HG02678 (cell line): Measurements from ENCODE around the gene HOOK2.
"Not testable (repeated sequence)": the region's sequence is repeated elsewhere in the genome, so short reads cannot be mapped to it uniquely, and the experiment has no call there.

ENCODE experiments used
- ATAC-seq: cut with Tn5 transposase; IDR thresholded peaks from one replicate; pipeline ENCODE4 v1.9.1; 2021; ENCODE audit warnings: mild to moderate bottlenecking, moderate library complexity; ENCODE audit not compliant: unreplicated experiment

HOOK2 gene

DNA sequence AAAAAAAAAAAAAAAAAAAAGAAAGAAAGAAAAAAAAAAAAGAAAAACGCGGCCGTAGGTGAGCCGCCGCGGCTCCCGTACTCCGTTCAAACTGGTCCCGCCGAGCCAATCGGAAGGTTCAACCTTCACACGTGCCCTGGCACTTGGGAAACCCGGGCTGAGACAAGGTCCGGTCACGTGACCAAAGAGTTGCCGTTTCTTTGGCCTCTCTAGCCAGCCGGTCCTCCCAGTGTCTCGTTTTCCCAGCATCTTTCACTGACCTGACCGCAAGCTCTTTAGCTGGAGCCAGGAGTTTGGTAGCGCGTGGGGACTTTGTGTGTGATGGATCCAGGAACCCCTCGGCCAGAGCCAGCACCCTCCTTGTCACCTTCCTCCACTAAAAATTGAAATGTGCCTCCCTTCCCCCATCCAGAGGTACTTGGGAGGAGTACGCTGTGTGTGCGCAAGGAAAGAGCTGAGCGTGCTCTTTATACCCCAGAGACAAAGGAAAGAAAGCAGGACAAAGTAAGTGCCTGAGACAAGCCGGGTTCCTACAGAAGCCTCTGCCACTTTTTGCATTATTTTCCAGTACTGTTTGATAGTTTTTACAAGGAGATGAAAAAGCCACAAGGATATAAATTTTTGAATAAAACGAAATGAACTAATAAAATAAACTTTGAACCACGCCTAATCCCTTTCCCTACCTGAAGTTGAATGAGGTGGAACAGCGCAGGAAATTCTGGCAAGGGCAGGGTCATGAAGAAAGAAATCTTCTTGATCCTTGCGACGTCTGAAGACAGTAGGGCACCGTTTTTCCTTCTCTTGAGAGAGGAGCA, 52.6 kb downstream of the HOOK2 start:
- peak; percentile 84 for ATAC-seq

DNA sequence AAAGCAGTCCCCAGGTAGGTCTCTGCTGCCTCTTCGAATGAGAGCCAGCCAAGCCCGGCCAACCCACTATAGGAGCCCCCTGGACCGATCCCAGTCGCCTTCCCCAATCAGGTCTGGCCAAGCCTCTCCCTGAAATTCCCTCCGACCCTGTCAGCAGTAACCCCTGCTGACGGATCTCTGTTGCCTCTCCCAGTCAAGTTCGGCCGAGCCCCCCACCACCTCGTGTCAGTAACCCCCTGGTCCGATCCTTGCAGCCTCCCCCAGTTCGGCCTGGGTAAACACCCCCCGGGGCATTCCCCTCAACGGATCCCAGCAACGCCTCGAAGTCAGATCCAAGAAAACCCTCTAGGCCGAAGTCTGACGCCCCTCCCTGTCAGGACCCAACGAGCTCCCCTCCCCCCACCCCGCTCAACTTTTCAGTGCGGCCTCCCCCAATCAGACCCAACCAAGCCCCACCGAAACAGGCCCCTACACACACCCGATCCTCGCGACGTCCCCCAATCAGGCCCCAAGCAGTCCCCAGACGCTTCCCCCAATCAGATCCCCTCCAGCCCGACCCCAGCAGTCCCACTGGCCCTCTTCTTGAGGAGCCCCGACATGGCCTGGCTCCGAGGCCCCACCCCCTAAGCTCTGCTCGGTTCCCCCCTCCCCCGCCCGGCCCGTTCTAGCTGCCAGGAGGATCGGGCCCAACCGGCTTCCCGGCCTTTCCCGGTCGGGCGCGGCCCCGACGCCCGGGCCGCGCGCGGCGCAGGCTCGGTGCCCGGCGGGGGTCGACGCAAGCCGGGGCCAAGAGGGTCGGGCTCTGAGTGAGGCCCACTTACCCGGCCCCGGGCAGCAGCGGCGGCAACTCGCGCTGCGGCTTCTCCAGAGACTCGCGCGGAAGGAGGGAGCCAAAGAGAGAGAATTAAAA, 53.4 kb downstream of the HOOK2 start:
- peak; percentile 31 for ATAC-seq

DNA sequence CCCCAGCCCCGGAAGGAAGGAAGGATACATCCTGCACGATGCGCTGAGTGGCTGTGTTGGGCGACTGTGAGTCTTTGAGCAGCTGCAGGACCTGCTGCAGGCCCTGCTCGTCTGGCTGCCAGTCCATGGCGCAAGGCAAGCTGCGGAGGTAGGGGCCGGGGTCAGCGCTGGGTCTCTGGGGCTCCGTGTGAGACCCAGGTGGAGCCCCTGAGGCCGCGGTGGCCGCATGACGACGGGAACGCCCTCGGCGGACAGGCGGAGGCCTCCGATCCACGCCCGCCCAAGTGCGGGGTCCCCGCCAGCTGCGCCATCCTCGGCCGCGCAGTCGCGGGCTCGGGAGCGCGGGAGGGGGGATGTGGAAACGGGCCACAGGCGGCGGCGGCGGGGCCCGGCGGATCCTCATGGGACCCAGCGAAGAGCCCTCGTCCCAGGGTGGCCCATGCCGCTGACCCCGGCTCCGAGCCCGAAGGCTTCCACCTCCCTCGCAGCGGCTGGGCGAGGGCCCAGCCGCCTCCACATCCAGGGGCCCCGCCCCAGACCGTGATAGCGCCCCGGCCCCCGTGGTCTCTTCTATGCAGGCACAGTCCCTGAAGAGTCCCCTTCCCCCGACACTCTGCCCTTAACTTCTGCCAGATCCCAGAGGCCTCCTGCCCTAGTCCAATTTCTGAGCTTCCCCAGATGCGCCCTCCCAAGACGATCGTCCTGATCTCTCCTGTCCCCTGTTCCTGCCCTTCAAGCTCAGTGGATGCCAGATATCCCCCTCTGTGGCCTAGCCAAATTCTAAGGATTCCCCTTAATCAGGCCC, 54.3 kb downstream of the HOOK2 start:
- ATAC-seq: no peak

DNA sequence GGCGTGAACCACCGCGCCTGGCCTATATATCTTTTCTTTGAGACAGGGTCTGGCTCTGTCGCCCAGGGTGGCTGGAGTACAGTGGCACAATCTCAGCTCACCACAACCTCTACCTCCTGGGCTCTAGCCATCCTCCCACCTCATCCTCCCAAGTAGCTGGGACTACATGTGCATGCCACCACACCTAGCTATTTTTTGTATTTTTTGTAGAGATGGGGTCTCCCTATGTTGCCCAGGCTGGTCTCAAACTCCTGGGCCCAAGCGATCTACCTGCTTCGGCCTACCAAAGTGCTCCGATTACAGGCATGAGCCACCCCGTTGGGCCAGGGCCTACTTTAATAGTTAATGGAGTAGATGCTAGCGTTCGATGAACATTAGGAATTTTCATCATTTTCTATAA, 55.1 kb downstream of the HOOK2 start:
- no peak for ATAC-seq

DNA sequence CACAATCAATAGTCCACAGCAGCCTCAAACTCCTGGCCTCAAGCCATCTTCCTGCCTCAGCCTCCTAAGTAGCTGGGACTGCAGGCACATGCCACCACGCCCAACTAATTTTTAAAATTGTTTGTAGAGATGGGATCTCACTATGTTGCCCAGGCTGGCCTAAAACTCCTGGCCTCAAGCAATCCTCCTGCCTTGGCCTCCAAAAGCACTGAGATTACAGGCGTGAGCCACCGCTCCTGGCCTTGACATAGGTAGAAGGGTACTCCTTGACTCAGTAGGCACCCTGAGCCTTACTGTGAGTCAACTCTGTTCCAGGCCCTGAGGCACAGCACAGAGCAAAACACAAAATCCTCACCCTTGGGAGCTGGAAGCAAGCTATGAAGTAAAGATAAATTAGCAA, 59.4 kb downstream of the HOOK2 start:
- no peak for ATAC-seq

DNA sequence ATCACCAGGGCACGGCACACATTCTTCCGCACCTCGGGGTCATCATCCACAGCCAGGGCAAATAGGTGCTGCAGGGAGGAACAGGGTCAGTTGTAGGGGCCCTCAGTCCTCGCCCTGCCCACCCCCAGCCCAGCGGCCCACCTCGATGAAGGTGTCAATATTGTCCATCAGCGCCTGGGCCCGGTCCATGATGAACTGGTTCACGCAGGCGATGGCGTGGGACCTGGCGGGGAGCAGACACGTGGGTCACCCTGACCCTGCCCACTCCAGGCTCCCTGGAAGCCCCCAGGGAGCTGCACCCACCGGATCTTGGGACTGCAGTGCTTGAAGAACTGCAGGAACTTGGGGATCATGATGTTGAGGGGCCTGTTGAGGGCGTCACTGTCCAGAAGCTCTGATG, 60.2 kb downstream of the HOOK2 start:
- no peak for ATAC-seq

DNA sequence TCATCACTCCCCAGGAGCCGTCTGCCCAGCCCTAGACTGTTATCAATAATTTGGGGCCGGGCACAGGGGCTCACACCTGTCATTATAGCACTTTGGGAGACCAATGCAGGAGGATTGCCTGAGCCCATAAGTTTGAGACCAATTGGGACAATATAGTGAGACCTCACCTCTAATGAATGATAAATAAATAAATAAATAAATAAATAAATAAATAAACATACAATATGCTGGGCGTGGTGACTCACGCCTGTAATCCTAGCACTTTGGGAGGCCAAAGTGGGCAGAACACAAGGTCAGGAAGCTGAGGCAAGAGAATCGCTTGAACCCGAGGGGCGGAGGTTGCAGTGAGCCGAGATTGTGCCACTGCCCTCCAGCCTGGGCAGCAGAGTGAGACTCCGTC, 62.0 kb downstream of the HOOK2 start:
- ATAC-seq: not testable (repeated sequence)
